Vagina (tissue), 2 donors: ENCODE data around the gene SACS.

ENCODE experiments used
- CTCF ChIP-seq, 3 experiments: fragments of 450-650 bp in 2 of 3; fragments of 200-600 bp in 1 of 3; sonication (generic) in 1 of 3; IDR thresholded peaks; one replicate each; pipeline ENCODE4 v1.5.1; 2017 to 2019; ENCODE audit warnings: antibody characterized with exemption in 3 of 3, mild to moderate bottlenecking in 2 of 3, moderate library complexity in 2 of 3
- POLR2A ChIP-seq, 2 donors: fragments of 450-650 bp; IDR thresholded peaks; one replicate each; pipeline ENCODE4 v1.6.1; 2017; ENCODE audit warnings: antibody characterized with exemption in 2 of 2, mild to moderate bottlenecking in 2 of 2, moderate library complexity in 2 of 2
- POLR2AphosphoS5 ChIP-seq, 2 donors: sonication (generic); formaldehyde crosslinking; IDR thresholded peaks; one replicate each; pipeline ENCODE4 v1.9.0; 2017; ENCODE audit warnings: antibody characterized with exemption in 2 of 2, mild to moderate bottlenecking in 2 of 2, low read depth in 1 of 2; ENCODE audit not compliant: insufficient read depth in 1 of 2

- TF ChIP-seq CTCF (IDR thresholded peaks at IDR 0.05) (no peak), POLR2AphosphoS5 (IDR thresholded peaks at IDR 0.05; ENCODE audit: insufficient read depth in 1 of 2, low read depth in 1 of 2) (no peak), POLR2A (IDR thresholded peaks at IDR 0.05) (no peak)
These were observed 109.4 kb downstream of the SACS start for GRCh38 chr13:23323946-23324709.
